SH-SY5Y (cell line): ENCODE measurements around the gene WFDC5.

Experiments
- GATA2 ChIP-seq: IDR thresholded peaks from 2 replicates; pipeline ENCODE4 v1.6.1; 2011; ENCODE audit warnings: mild to moderate bottlenecking, low read depth, low read length
- GATA3 ChIP-seq: IDR thresholded peaks from 2 replicates; pipeline ENCODE4 v1.6.1; 2011; ENCODE audit warnings: low read depth, mild to moderate bottlenecking, low read length, moderate library complexity

DNA sequence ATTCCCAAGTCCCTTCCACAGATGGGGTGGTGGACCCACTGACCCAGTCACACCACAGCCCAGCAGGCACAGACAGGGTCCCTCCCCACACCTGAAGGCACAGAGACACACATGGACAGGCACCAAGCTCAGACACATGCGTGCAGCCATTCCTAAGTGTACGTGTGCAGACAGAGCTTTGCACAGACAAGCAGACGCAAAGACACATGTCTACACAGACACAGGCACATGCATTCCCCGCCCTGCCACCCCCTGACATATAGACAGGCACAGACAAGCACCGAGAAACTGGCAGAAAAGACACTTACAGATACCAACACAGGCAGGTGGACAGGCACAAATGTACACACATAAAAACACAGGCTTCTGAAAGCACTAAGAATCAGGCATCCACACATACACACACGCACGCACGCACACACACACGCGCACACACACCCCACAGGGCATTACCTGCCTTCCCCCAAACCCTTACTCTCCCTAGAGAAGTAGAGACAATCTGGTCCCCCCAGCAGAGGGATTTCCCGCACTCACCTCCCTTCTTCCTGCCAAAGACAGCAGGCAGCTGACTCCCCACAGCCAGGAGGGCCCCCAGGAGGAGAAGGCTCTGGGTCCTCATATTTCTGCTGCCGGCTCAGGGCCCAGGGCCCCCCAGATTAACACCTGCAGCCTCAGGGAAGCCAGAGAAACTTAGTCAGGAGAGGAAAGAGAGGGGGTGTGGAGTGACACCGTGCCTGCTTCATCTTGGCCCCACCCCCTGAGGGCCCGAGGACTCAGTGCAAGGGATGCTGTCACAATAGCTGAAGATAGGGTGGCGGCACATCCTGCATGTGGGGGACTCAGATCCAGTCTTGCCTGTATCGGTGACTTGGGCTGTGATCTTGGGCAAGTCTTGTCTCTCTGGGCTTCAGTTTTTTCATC is at the start of gene WFDC5:
- no peak for TF ChIP-seq GATA2
- TF ChIP-seq GATA3: no peak
